Aorta (tissue), 4 donors: ENCODE data around the gene R3HDM4. TPM values are rescaled to one million over a fixed set of nuclear protein-coding genes. Genes with fewer than 3 reads are reported as not detected.

ENCODE experiments used
- polyA plus RNA-seq, 2 donors: library from polyadenylated mRNA; stranded (reverse); fragments of 200-250 nt; gene quantifications; one replicate each; pipeline ENCODE4 v1.2.3, GENCODE V29; 2013
- total RNA-seq, 2 donors: library from RNA; stranded (reverse); fragmentation: NEBNext Ultra II Directional; extraction: Animal tissue kit (Norgen Biotek cat#: 25700); gene quantifications; one replicate each; pipeline ENCODE4 v1.2.1, GENCODE V29; 2021
- donor health status: healthy with polysubstance abuse.
- donor health status: Bipolar disorder and iron deficiency.
- donor health status: DM: no; HTN: no; CAD: no.
- donor health status: DM: yes; HTN: yes; CAD: no.

R3HDM4 gene
- total and polyA plus RNA-seq, 4 donors, result 19.7 to 43.8 (median 38.9) TPM

Other genes starting within 250 kb of the R3HDM4 start
- 100 to 1,000 TPM; 116 to 134 TPM for gene FSTL3, start 236.8 kb downstream of the R3HDM4 start, total RNA-seq
- gene FSTL3, start 236.8 kb downstream of the R3HDM4 start, polyA plus RNA-seq, result 10 to 100 TPM; 40.6 to 80.1 TPM
- gene PRSS57, start 217.8 kb downstream of the R3HDM4 start, total RNA-seq, result not detected
- gene PRSS57, start 217.8 kb downstream of the R3HDM4 start, polyA plus RNA-seq, result not detected
- 10 to 100 TPM; 27.5 to 75.1 TPM for gene PALM, start 204.3 kb downstream of the R3HDM4 start, total RNA-seq
- gene PALM, start 204.3 kb downstream of the R3HDM4 start, polyA plus RNA-seq, result 1 to 10 TPM in 1 of 2 donors, under 1 TPM in 1; 0.59 to 2.5 TPM
- under 1 TPM in 1 of 2 donors, not detected in 1; 0.12 TPM for gene MISP, start 162.1 kb downstream of the R3HDM4 start, total RNA-seq
- 10 to 100 TPM in 1 of 2 donors, 1 to 10 TPM in 1; 1.0 to 53.3 TPM for gene MISP, start 162.1 kb downstream of the R3HDM4 start, polyA plus RNA-seq
- gene PTBP1, start 115.8 kb downstream of the R3HDM4 start, total RNA-seq, result 100 to 1,000 TPM; 192 to 218 TPM
- 10 to 100 TPM; 46.7 to 90.4 TPM for gene PTBP1, start 115.8 kb downstream of the R3HDM4 start, polyA plus RNA-seq
- not detected for gene PLPPR3, start 91.3 kb downstream of the R3HDM4 start, total RNA-seq
- gene PLPPR3, start 91.3 kb downstream of the R3HDM4 start, polyA plus RNA-seq, result not detected
- under 1 TPM in 1 of 2 donors, not detected in 1; 0.72 TPM for gene AZU1, start 85.4 kb downstream of the R3HDM4 start, total RNA-seq
- under 1 TPM in 1 of 2 donors, not detected in 1; 0.49 TPM for gene AZU1, start 85.4 kb downstream of the R3HDM4 start, polyA plus RNA-seq
- gene PRTN3, start 72.2 kb downstream of the R3HDM4 start, total RNA-seq, result not detected
- gene PRTN3, start 72.2 kb downstream of the R3HDM4 start, polyA plus RNA-seq, result not detected
- 1 to 10 TPM in 1 of 2 donors, not detected in 1; 2.0 TPM for gene ELANE, start 60.9 kb downstream of the R3HDM4 start, total RNA-seq
- gene ELANE, start 60.9 kb downstream of the R3HDM4 start, polyA plus RNA-seq, result not detected
- gene CFD, start 53.6 kb downstream of the R3HDM4 start, total RNA-seq, result 100 to 1,000 TPM; 104 to 354 TPM
- gene CFD, start 53.6 kb downstream of the R3HDM4 start, polyA plus RNA-seq, result 10 to 100 TPM in 1 of 2 donors, 1 to 10 TPM in 1; 3.3 to 23.9 TPM
- 10 to 100 TPM; 31.5 to 36.5 TPM for gene MED16, start 20.0 kb downstream of the R3HDM4 start, total RNA-seq
- 100 to 1,000 TPM in 1 of 2 donors, 10 to 100 TPM in 1; 22.9 to 165 TPM for gene MED16, start 20.0 kb downstream of the R3HDM4 start, polyA plus RNA-seq
- gene RNU6-9, start 19.7 kb downstream of the R3HDM4 start, total RNA-seq, result not detected
- not detected for gene RNU6-9, start 19.7 kb downstream of the R3HDM4 start, polyA plus RNA-seq
- gene KISS1R, start 4.1 kb upstream of the R3HDM4 start, total RNA-seq, result not detected
- not detected for gene KISS1R, start 4.1 kb upstream of the R3HDM4 start, polyA plus RNA-seq
- gene ARID3A, start 12.8 kb upstream of the R3HDM4 start, total RNA-seq, result 10 to 100 TPM in 1 of 2 donors, 1 to 10 TPM in 1; 9.3 to 13.8 TPM
- 1 to 10 TPM in 1 of 2 donors, under 1 TPM in 1; 0.97 to 1.3 TPM for gene ARID3A, start 12.8 kb upstream of the R3HDM4 start, polyA plus RNA-seq
- 10 to 100 TPM; 15.5 to 16.1 TPM for gene WDR18, start 71.1 kb upstream of the R3HDM4 start, total RNA-seq
- 10 to 100 TPM; 20.9 to 68.8 TPM for gene WDR18, start 71.1 kb upstream of the R3HDM4 start, polyA plus RNA-seq
- 1 to 10 TPM in 1 of 2 donors, under 1 TPM in 1; 0.10 to 1.3 TPM for gene GRIN3B, start 87.2 kb upstream of the R3HDM4 start, total RNA-seq
- gene GRIN3B, start 87.2 kb upstream of the R3HDM4 start, polyA plus RNA-seq, result not detected
- 100 to 1,000 TPM; 118 to 142 TPM for gene TMEM259, start 107.9 kb upstream of the R3HDM4 start, total RNA-seq
- gene TMEM259, start 107.9 kb upstream of the R3HDM4 start, polyA plus RNA-seq, result 100 to 1,000 TPM in 1 of 2 donors, 10 to 100 TPM in 1; 50.1 to 434 TPM
- gene RNU6-2, start 108.3 kb upstream of the R3HDM4 start, total RNA-seq, result not detected
- gene RNU6-2, start 108.3 kb upstream of the R3HDM4 start, polyA plus RNA-seq, result not detected
- gene CNN2, start 113.4 kb upstream of the R3HDM4 start, total RNA-seq, result 100 to 1,000 TPM; 142 to 185 TPM
- 100 to 1,000 TPM in 1 of 2 donors, 10 to 100 TPM in 1; 53.2 to 141 TPM for gene CNN2, start 113.4 kb upstream of the R3HDM4 start, polyA plus RNA-seq
- gene ABCA7, start 126.9 kb upstream of the R3HDM4 start, total RNA-seq, result 10 to 100 TPM in 1 of 2 donors, 1 to 10 TPM in 1; 9.5 to 20.6 TPM
- 1 to 10 TPM; 1.9 to 7.6 TPM for gene ABCA7, start 126.9 kb upstream of the R3HDM4 start, polyA plus RNA-seq
- gene ARHGAP45, start 153.9 kb upstream of the R3HDM4 start, total RNA-seq, result 10 to 100 TPM; 15.3 to 38.6 TPM
- 10 to 100 TPM in 1 of 2 donors, 1 to 10 TPM in 1; 7.4 to 21.8 TPM for gene ARHGAP45, start 153.9 kb upstream of the R3HDM4 start, polyA plus RNA-seq
- 10 to 100 TPM; 83.5 to 95.6 TPM for gene POLR2E, start 182.2 kb upstream of the R3HDM4 start, total RNA-seq
- 100 to 1,000 TPM in 1 of 2 donors, 10 to 100 TPM in 1; 91.5 to 116 TPM for gene POLR2E, start 182.2 kb upstream of the R3HDM4 start, polyA plus RNA-seq
- 100 to 1,000 TPM; 165 to 236 TPM for gene GPX4, start 190.8 kb upstream of the R3HDM4 start, total RNA-seq
- 100 to 1,000 TPM; 696 to 786 TPM for gene GPX4, start 190.8 kb upstream of the R3HDM4 start, polyA plus RNA-seq